GM18505 (cell line): ENCODE measurements around the gene TMEM108.
"Not testable (repeated sequence)": the region's sequence is repeated elsewhere in the genome, so short reads cannot be mapped to it uniquely, and the experiment has no call there.

ENCODE experiments used
- ATAC-seq: cut with Tn5 transposase; IDR thresholded peaks from one replicate; pipeline ENCODE4 v1.9.1; 2021; ENCODE audit not compliant: unreplicated experiment
- POLR2A ChIP-seq: IDR thresholded peaks from 4 replicates; pipeline ENCODE4 v1.6.1; 2011; ENCODE audit warnings: borderline replicate concordance; ENCODE audit not compliant: insufficient read depth, insufficient read length; ENCODE audit errors: extremely low read depth

The TMEM108 gene

GRCh38 chr3:133038089-133038730, at the start of gene TMEM108:
Gene TMEM108 (plus strand): TSS chr3:133038391.
- TF ChIP-seq POLR2A: no peak
- no peak for ATAC-seq

GRCh38 chr3:132995971-132996370, 42.2 kb upstream of the TMEM108 start:
- no peak for TF ChIP-seq POLR2A
- no peak for ATAC-seq

DNA sequence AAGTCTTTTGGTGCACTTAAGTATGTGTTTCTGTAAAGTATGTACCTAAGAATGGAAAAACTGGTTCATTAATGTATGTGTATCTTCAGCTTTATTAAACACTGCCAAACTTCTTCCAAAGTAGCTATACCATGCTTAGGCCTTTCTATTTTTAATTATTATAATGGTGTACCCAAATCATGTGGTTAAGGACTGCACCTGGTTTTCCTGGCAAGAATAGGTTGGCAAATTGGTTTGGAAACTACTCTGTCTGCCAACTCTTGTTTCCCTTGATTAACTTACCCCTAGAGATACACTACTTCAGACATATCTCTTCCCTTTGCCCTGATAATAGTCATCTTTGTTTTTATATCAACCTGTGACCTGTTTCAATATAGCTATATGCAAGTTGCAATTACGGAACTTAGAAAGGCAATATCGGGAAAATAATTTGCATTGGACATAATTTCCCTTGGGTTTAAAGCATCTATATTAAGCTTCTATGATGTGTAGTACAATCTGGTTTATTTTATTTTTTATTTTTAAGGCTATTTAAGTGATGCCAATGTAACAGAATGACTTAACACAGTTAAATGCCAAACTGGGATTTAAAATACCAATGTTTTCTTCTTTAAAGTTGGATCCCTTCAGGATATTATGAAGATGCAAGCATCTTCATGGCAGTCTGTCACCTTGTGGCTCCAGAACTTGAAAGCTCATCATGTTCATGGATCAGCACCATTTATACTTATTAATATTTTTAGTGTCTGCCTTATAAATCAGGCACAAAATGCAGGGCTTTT, 40.6 kb upstream of the TMEM108 start:
- ATAC-seq: no peak
- no peak for TF ChIP-seq POLR2A

- not testable (repeated sequence) for ATAC-seq
Measured at GRCh38 chr3:133005032-133005431, 33.2 kb upstream of the TMEM108 start.

- TF ChIP-seq POLR2A: no peak
- ATAC-seq: no peak
Measured at GRCh38 chr3:133007601-133008000, 30.6 kb upstream of the TMEM108 start.

GRCh38 chr3:133014325-133014724, 23.9 kb upstream of the TMEM108 start:
- no peak for TF ChIP-seq POLR2A

DNA sequence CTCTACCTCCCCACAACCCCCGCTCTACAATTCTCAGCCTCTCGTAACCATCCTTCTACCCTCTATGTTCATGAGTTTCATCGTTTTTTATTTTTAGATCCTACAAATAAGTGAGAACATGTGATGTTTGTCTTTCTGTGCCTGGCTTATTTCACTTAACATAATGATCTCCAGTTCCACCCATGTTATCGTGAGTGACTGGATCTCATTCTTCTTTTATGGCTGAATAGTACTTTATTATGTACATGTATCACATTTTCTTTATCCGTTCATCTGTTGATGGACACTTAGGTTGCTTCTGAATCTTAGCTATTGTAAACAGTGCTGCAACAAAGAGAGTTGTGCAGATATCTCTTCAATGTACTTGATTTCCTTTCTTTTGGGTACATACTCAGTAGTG, 22.6 kb upstream of the TMEM108 start:
- not testable (repeated sequence) for ATAC-seq

More at GRCh38 chr3:133014325-133014724, 23.9 kb upstream of the TMEM108 start:
- ATAC-seq: no peak

DNA sequence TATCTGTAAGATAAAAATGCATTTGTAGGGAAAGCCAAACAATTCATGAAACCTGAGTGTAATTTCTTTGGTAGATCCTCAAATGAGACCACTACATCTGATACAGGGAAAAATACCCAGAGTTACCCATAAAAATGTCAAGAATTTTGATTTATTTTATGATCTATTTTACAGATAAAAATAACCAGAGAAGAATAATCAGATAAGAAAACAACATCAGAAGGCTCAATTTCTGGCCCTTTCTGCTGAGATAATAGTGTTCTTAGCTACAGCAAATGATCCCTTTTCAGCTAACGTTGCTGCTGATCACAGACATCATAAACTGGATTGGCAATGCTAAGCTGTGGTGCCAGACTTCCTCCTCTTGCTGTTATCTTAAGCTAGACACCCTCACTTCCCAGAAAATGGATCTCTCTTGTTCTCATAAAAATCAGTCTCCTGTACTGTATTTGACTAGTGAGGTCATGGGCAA, 21.3 kb upstream of the TMEM108 start:
- ATAC-seq: no peak
- no peak for TF ChIP-seq POLR2A

DNA sequence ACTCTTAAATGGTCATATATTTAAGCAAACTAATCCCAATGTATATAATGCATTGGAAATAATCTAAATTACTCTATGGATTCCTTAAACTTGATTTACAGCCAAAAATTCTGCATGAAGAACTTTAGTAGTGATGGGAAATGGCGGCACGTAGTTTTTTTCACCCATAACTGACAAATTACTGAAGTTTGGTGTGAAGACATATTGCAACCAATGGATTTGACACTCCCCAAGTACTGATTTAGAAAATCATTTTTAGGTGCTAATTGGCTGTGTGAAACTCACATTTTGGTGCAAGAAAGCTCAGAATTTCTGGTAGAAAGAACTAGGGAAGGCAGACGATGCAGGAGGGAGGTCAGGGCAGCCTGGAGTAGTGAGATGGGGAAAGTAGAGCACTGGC, 19.3 kb upstream of the TMEM108 start:
- ATAC-seq: no peak
- TF ChIP-seq POLR2A: no peak

DNA sequence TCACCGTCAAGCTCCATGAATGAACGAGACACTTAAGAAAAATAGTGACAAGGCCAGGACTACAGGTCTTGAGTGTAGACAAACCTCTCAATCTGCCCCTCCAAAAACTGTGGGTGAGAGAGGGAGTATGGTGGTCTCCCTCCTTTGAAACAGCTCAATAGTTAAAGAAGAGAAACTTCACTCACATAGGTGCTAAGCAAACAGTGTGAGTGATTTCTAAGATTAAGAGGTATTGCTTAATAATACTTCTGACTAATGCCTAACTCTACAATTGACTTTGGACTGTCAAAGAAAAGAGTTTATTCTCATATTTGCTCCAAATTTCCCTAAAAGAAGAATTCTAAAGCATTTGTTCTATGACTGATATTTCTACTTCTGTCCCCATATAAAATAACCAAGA, 17.0 kb upstream of the TMEM108 start:
- ATAC-seq: no peak
- no peak for TF ChIP-seq POLR2A

DNA sequence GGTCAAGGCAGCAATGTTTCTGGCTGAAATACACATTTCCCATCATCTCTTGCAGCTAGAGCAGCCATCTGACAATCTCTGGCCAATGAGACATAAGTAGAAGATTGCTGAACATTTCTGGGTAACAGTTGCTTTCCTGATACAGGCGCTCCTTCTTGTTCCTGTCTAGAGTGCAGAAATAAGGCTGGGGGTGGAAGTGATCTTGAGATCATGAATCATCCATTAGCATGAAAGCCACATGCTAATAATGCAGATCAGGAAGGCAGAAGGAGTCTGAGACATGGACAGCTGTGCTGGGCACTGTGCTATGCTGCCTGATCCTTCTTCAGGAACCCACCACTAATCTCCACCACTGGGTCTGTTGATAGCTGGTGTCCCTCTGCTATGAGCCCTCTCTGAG, 14.8 kb upstream of the TMEM108 start:
- ATAC-seq: no peak
- TF ChIP-seq POLR2A: no peak

DNA sequence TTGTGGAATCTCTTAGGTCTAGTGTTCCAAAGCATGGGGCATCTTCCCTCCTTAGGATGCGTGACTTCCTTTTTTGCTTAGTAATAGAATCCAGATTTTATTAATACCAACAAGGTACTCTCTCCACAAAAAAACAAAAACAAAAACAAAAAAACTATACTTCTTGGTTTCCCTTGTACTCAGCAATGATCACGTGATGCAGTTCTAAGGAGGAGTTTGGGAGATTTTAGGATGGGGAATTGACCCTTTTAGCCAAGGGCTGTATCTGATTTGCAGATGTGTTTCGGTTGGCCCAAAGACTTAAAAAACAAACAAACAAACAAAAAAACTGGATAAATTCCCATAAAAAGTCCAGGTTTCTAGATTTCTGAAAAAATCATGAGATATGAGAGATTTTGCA, 12.6 kb upstream of the TMEM108 start:
- TF ChIP-seq POLR2A: no peak
- ATAC-seq: no peak

DNA sequence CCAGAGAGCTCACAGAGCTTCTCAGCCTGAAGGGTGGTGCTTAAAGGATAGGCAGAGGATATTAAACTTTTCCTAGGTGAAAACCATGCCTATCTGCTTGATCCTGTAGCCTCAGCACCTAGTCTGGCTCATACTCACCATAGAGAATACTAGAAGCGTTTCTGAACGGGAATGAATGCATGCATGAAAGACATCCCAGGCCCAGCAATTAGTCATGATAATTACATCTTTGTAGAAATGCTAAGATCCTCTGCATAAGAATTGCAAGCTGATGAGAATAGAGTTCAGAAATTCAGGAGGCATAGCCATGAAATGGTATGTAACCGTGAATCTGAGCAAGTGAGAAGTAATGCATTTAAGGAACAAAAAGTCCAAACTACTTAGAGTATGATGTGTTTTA, 5.9 kb upstream of the TMEM108 start:
- ATAC-seq: no peak
- TF ChIP-seq POLR2A: no peak

DNA sequence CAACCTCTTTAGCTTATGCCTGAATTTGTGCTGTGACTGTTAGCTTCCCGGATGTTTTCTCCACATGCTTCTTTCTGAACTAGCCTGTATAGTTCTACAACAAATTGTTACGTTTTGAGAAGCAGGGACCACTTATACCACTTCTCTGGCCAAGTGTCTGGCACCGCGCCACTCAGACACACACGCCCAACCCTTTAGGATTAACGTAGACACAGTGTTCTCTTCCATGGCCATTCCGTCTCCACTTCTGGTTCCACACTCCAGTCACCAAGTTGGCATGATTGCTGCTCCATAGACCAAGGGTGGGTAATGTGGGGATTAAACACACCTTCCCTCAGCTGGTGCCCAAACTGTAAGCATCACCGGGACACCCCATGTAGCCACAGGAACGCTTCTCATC, 755 bp upstream of the TMEM108 start:
- TF ChIP-seq POLR2A: no peak
- no peak for ATAC-seq
